Tibial artery (tissue), 4 donors: ENCODE measurements around the gene ABLIM2.

ENCODE experiments used
- DNase-seq, 2 donors: peaks; one replicate each; pipeline ENCODE4 v3.0.0-alpha.2; 2019
- H3K27ac ChIP-seq, 2 donors: fragments of 200-600 bp; sonication (generic) in 1 of 2; 1 replicate in 1 of 2; 2 replicates in 1 of 2; pipeline ENCODE4 v1.5.1; 2018 to 2019; ENCODE audit warnings: mild to moderate bottlenecking in 1 of 2
- H3K27me3 ChIP-seq, 2 donors: fragments of 200-600 bp; sonication (generic) in 1 of 2; one replicate each; pipeline versions ENCODE4 v1.5.1 to v1.6.0; 2016 to 2019
- H3K36me3 ChIP-seq, 3 donors: fragments of 200-600 bp; sonication (generic) in 2 of 3; one replicate each; pipeline ENCODE4 v1.5.1; 2016 to 2019; ENCODE audit warnings: mild to moderate bottlenecking in 2 of 3
- H3K4me1 ChIP-seq, 4 donors: fragments of 200-600 bp; sonication (generic) in 2 of 4; 1 replicate in 3 of 4; 2 replicates in 1 of 4; pipeline ENCODE4 v1.5.1; 2016 to 2019
- H3K4me3 ChIP-seq, 2 donors: fragments of 200-600 bp; sonication (generic) in 1 of 2; 1 replicate in 1 of 2; 2 replicates in 1 of 2; pipeline ENCODE4 v1.5.1; 2018 to 2019; ENCODE audit warnings: mild to moderate bottlenecking in 2 of 2
- H3K9me3 ChIP-seq, 3 donors: fragments of 200-600 bp; sonication (generic) in 1 of 3; one replicate each; pipeline ENCODE4 v1.5.1; 2016 to 2019
- CTCF ChIP-seq, 2 experiments: fragments of 200-600 bp in 1 of 2; fragments of 450-650 bp in 1 of 2; IDR thresholded peaks; one replicate each; pipeline ENCODE4 v1.5.1; 2017 to 2019; ENCODE audit warnings: antibody characterized with exemption in 2 of 2, mild to moderate bottlenecking in 1 of 2, moderate library complexity in 1 of 2
- intact Hi-C: fragments of 100-400 bp; cut with DNase I; formaldehyde crosslinking; loops from one replicate; pipeline ENCODE4 v1.15.0; 2023; ENCODE audit warnings: low total_unique reads

ABLIM2 gene

GRCh38 chr4:8163436-8164193 lies 5.0 kb upstream of the ABLIM2 start:
- intact Hi-C loops = no loop called here
- Histone ChIP-seq H3K9me3 (peaks cover 0 to 8% (median 5%) of the 10 kb centered on the region in 3 donors), H3K27me3 (no peaks in the 10 kb centered on the region), H3K4me3 (no peak overlapping the region), H3K4me1 (peaks cover 0 to 13% (median 9%) of the 10 kb centered on the region in 4 donors), H3K36me3 (no peaks in the 10 kb centered on the region), H3K27ac (no peak overlapping the region)
- DNase-seq = no peak
- TF ChIP-seq CTCF (IDR thresholded peaks at IDR 0.05) = no peak

DNA sequence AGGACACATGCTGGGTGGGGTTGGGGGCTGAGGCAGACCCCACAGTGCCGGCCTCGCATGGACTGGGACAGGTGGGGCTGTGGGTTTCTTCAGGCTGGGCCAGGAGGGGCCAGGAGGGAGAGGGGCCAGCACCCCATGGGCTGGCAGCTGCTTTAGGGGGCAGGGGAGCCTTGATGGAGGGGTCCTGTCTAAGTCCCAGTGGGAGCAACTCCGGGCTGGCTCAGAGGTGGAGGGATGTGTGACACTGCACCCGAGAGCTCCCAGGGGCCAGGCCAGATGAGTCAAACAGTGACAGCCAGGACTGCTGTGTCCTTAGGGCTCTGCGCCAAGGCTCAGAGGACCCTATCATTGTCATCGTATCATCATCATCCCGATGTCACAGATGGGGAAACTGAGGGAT lies 4.4 kb upstream of the ABLIM2 start:
- no peak for TF ChIP-seq CTCF (IDR thresholded peaks at IDR 0.05)
- no peaks in the 10 kb centered on the region for H3K27me3 ChIP-seq
- peaks cover 0 to 2% (median 0%) of the 10 kb centered on the region in 3 donors for H3K9me3 ChIP-seq
- no peak overlapping the region for H3K4me3 ChIP-seq
- H3K27ac ChIP-seq = no peak overlapping the region
- H3K36me3 ChIP-seq = no peaks in the 10 kb centered on the region
- no peak for DNase-seq
- peaks cover 0 to 17% (median 12%) of the 10 kb centered on the region in 4 donors for H3K4me1 ChIP-seq
- intact Hi-C loops = no loop called here

GRCh38 chr4:8162625-8163024 lies 4.0 kb upstream of the ABLIM2 start:
- no peak for TF ChIP-seq CTCF (IDR thresholded peaks at IDR 0.05)
- Histone ChIP-seq H3K27ac (no peak overlapping the region), H3K4me3 (no peak overlapping the region), H3K9me3 (no peaks in the 10 kb centered on the region), H3K27me3 (no peaks in the 10 kb centered on the region), H3K4me1 (peaks cover 0 to 21% (median 16%) of the 10 kb centered on the region in 4 donors), H3K36me3 (no peaks in the 10 kb centered on the region)
- no peak for DNase-seq
- intact Hi-C loops = no loop called here

DNA sequence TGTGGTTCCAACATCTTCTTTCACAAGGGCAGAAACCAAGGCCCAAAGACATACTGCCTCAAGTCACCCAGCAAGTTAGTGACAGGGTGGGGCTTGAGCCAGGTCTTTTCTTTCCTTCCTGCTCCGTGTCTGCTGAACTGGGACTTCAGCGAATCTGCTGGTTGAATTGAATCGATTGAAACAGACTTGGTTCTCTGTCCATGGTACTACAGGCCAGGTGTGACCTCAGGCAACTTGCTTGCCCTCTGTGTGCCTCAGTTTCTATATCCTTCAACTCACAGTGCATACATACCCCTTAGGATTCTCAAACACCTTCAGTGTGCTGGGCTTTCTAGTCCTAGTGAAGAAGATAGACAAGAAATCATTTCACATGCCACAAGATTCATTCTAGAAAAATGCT lies 2.0 kb upstream of the ABLIM2 start:
- H3K27ac ChIP-seq = no peak overlapping the region
- H3K36me3 ChIP-seq = no peaks in the 10 kb centered on the region
- intact Hi-C loops = no loop called here
- no peak for DNase-seq
- H3K27me3 ChIP-seq = no peaks in the 10 kb centered on the region
- peaks cover 0 to 28% (median 27%) of the 10 kb centered on the region in 4 donors for H3K4me1 ChIP-seq
- H3K9me3 ChIP-seq = no peaks in the 10 kb centered on the region
- no peak for TF ChIP-seq CTCF (IDR thresholded peaks at IDR 0.05)
- H3K4me3 ChIP-seq = no peak overlapping the region

DNA sequence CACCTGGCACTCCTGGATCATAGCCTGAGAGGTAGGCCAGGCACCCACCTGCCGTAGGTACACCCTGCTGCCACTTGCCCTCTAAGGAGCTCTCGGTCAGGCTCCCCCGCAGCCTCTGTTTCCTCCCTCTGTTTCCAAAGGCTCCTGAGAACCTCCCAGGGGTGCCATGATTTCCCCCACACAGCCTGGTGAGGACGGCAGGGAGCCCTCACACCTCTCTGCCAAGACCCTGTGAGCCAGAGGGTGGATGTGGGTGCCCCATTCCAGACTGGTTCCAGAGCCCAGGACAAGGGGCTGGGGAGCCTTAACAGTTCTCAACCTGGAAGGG lies 1.6 kb upstream of the ABLIM2 start:
- Histone ChIP-seq H3K4me1 (peaks cover 0 to 32% (median 29%) of the 10 kb centered on the region in 4 donors), H3K4me3 (no peak overlapping the region), H3K27me3 (no peaks in the 10 kb centered on the region), H3K27ac (no peak overlapping the region), H3K36me3 (no peaks in the 10 kb centered on the region), H3K9me3 (no peaks in the 10 kb centered on the region)
- no peak for DNase-seq
- intact Hi-C loops = no loop called here
- TF ChIP-seq CTCF (IDR thresholded peaks at IDR 0.05) = no peak
